BLaER1 treated with 17β-estradiol and CSF1 and Interleukin-3, amounts not matched to agents 10 nM and 100 nM (cell line): Measurements from ENCODE around the gene ADARB2.
A peak's percentile ranks its signal among the peaks of the same experiment; 100 is the strongest.

Source experiments
- H3K27ac ChIP-seq, 11 experiments: shearing (Covaris generic); formaldehyde crosslinking; 2 replicates each; pipeline ENCODE4 v1.8.1; 2022
- H3K27me3 ChIP-seq, 11 experiments: shearing (Covaris generic); formaldehyde crosslinking; 2 replicates each; pipeline ENCODE4 v1.8.1; 2022
- H3K36me3 ChIP-seq, 11 experiments: shearing (Covaris generic); formaldehyde crosslinking; 2 replicates each; pipeline ENCODE4 v1.8.1; 2022
- H3K4me1 ChIP-seq, 10 experiments: shearing (Covaris generic); formaldehyde crosslinking; 2 replicates each; pipeline ENCODE4 v1.8.1; 2022
- H3K4me2 ChIP-seq, 11 experiments: shearing (Covaris generic); formaldehyde crosslinking; 2 replicates each; pipeline ENCODE4 v1.8.1; 2022
- H3K4me3 ChIP-seq, 10 experiments: shearing (Covaris generic); formaldehyde crosslinking; 2 replicates each; pipeline ENCODE4 v1.8.1; 2022
- H3K9ac ChIP-seq, 11 experiments: shearing (Covaris generic); formaldehyde crosslinking; 2 replicates each; pipeline ENCODE4 v1.8.1; 2022
- H3K9me3 ChIP-seq, 11 experiments: shearing (Covaris generic); formaldehyde crosslinking; replicated peaks in 1 of 11; 2 replicates each; pipeline ENCODE4 v1.8.1; 2022
- H4K20me1 ChIP-seq, 11 experiments: shearing (Covaris generic); formaldehyde crosslinking; 2 replicates each; pipeline ENCODE4 v1.8.1; 2022
- Cebpa-rat ChIP-seq, 11 experiments: shearing (Covaris generic); IDR thresholded peaks; 2 replicates each; pipeline ENCODE4 v1.8.1; 2022

Gene ADARB2

DNA sequence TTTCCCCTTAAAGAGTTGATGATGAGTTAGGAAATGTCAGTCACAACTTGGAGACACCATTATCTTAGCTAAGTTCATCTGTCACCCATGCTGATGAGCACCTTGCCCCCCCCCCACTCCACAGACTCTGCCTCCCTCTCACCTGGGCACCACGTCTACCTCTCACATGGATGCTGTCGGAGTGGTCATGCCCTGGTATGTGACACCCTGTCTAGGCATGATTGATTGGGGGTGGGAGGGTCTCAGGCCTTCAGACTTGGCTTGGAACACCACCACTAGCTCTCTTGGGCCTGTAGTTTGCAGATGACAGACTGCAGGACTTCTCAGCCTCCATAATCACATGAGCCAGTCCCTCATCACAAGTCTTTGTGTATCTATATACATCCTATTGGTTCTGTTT lies 603.2 kb downstream of the ADARB2 start:
- peak overlapping the region in 1 of 11 experiments; percentile 15; a peak in 1 of 22 replicates for H3K4me2 ChIP-seq
- H3K27ac ChIP-seq, result no peak overlapping the region
- no peak for TF ChIP-seq Cebpa-rat (IDR thresholded peaks at IDR 0.05)
- no peaks in the 10 kb centered on the region for H3K27me3 ChIP-seq
- no peak overlapping the region for H3K9ac ChIP-seq
- H3K36me3 ChIP-seq, result peaks cover 26 to 46% (median 36%) of the 10 kb centered on the region in 11 experiments
- peaks cover 0 to 26% (median 4%) of the 10 kb centered on the region in 11 experiments; a peak in 9 of 22 replicates for H4K20me1 ChIP-seq
- H3K4me3 ChIP-seq, result no peak overlapping the region
- peaks cover 11 to 22% (median 16%) of the 10 kb centered on the region in 11 experiments for H3K9me3 ChIP-seq
- H3K4me1 ChIP-seq, result peaks cover 10 to 59% (median 25%) of the 10 kb centered on the region in 10 experiments; a peak in 19 of 20 replicates

DNA sequence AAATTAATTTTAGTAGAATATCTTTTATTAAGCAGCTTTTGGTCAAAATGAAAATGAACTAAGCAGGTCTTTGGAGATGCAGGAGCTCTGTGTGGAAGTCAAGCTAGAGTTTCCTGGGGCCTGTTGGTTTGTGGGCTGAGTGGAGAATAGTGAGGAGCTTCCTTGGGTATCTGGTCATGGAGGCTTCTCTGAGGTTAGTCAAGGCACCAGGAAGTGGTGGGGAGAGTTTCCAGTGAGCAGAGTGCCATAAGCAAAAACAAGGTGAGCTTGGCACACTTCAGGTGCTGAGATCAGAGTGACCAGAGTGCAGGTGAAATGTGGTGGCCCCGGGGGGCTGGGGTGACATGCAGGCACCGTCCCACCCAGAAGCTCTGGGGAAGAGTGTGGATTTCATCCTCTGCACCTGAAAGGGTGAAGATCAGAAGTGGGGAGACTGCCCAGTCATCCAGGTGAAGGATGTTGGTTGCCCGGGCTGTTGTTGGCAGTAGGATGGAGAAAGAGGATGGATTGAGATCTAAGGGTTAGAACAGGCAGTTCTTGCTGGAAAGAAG lies 603.8 kb downstream of the ADARB2 start:
- Histone ChIP-seq H3K4me1 (peaks cover 10 to 59% (median 25%) of the 10 kb centered on the region in 10 experiments; a peak in 19 of 20 replicates), H3K9me3 (peaks cover 5 to 20% (median 10%) of the 10 kb centered on the region in 11 experiments)

DNA sequence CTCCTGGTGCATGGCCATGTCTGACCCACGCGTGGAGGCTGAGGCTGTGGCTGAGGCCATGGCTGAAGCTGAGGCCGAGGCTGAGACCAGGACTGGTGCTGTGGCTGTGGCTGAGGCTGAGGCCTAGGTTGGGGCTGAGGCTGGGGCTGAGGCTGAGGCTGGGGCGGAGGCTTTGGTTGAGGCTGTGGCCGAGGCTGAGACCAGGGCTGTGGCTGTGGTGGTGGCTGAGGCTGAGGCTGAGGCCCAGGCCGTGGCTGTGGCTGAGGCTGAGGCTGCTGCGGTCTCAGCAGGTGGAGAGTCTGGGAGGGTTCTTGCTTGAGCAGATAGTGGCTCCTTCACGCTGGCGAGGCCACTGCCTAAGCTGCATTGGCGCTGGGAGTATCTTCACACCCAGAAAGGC lies 604.7 kb downstream of the ADARB2 start:
- H3K9ac ChIP-seq, result no peak overlapping the region
- peak overlapping the region in 1 of 11 experiments; percentile 20; a peak in 1 of 22 replicates for H3K4me2 ChIP-seq
- peaks cover 42 to 61% (median 50%) of the 10 kb centered on the region in 11 experiments for H3K36me3 ChIP-seq
- H3K27me3 ChIP-seq, result no peaks in the 10 kb centered on the region
- no peak overlapping the region for H3K27ac ChIP-seq
- peaks cover 10 to 54% (median 22%) of the 10 kb centered on the region in 10 experiments; a peak in 19 of 20 replicates for H3K4me1 ChIP-seq
- H3K4me3 ChIP-seq, result no peak overlapping the region
- peaks cover 0 to 15% (median 2%) of the 10 kb centered on the region in 11 experiments; a peak in 6 of 22 replicates for H3K9me3 ChIP-seq
- TF ChIP-seq Cebpa-rat (IDR thresholded peaks at IDR 0.05), result no peak
- H4K20me1 ChIP-seq, result peaks cover 3 to 41% (median 13%) of the 10 kb centered on the region in 11 experiments; a peak in 18 of 22 replicates

More for the DNA sequence above, 603.8 kb downstream of the ADARB2 start:
- Histone ChIP-seq H3K27me3 (no peaks in the 10 kb centered on the region), H4K20me1 (peaks cover 0 to 31% (median 7%) of the 10 kb centered on the region in 11 experiments; a peak in 9 of 22 replicates), H3K4me2 (peak overlapping the region in 3 of 11 experiments; percentile 8 to 20 (median 15); a peak in 2 of 22 replicates), H3K4me3 (no peak overlapping the region), H3K36me3 (peaks cover 32 to 51% (median 42%) of the 10 kb centered on the region in 11 experiments), H3K9ac (no peak overlapping the region), H3K27ac (no peak overlapping the region)
- no peak for TF ChIP-seq Cebpa-rat (IDR thresholded peaks at IDR 0.05)

DNA sequence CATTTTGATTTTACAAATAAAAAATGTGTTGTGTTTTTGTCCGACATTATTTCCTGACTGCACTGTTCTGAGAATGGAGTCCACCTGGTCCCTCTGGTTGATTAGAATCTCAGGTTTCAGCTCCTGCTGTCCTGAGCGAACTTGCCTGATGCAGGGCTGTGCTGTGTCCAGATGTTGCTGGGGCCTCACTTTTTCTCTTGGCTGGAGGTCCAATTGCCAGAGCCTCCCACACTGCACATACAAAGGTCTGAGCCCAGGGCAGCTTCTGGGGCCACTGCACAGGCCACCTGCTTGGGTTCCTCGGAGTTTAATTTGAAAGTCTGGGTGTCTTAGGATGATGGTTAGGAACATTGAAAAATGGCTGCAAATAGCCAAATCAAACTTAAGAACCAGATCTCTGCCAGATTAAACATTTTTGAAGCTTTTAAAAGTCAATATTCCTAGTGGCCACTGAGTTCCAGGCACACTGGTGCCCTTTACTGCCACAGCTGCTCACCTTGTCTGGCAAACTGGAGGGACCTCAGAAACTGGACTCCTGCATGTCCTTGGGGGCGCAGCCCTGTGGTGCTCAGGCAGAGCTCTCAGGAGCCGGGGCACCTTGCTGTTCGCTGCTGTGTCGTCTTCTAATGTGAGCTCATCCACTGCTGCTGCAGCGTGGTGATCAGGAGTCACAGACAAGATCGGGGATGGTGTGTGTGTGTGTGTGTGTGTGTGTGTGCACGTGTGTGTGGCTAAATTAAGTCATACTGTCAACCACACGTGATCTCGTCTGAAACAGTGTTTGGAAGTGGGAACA lies 606.1 kb downstream of the ADARB2 start:
- Histone ChIP-seq H3K27ac (no peak overlapping the region), H3K36me3 (peaks cover 53 to 75% (median 64%) of the 10 kb centered on the region in 11 experiments), H3K9ac (no peak overlapping the region), H3K27me3 (no peaks in the 10 kb centered on the region), H3K4me3 (no peak overlapping the region), H3K9me3 (peaks cover 0 to 15% (median 0%) of the 10 kb centered on the region in 11 experiments; a peak in 4 of 22 replicates), H4K20me1 (peaks cover 12 to 54% (median 26%) of the 10 kb centered on the region in 11 experiments; a peak in 18 of 22 replicates), H3K4me1 (peaks cover 0 to 54% (median 14%) of the 10 kb centered on the region in 10 experiments; a peak in 16 of 20 replicates), H3K4me2 (no peak overlapping the region)
- TF ChIP-seq Cebpa-rat (IDR thresholded peaks at IDR 0.05), result no peak

DNA sequence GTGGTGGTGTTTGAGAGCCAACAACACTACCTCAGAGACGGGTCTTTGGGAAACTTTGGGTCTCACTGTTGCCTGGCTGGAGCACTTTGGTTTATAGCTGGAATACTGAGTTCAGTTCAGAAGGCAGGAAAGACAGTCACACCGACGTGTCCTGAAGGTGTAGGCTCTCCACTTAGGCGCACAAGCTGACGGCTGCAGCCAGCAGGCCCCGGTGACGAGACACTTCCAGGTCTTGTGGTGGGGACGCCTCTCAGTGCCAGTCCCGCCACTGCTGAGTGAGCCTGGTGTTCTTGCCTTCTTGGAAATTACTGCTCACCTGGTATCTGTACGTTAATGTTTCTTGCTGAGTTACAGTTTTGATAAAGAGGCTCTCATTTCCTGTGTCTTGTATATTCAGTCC lies 607.1 kb downstream of the ADARB2 start:
- H3K4me2 ChIP-seq, result no peak overlapping the region
- H3K4me1 ChIP-seq, result peaks cover 6 to 54% (median 18%) of the 10 kb centered on the region in 10 experiments; a peak in 17 of 20 replicates
- H3K4me3 ChIP-seq, result no peak overlapping the region
- no peak overlapping the region for H3K9ac ChIP-seq
- H3K27me3 ChIP-seq, result no peaks in the 10 kb centered on the region
- H3K9me3 ChIP-seq, result peaks cover 0 to 15% (median 0%) of the 10 kb centered on the region in 11 experiments; a peak in 4 of 22 replicates
- H4K20me1 ChIP-seq, result peaks cover 20 to 64% (median 36%) of the 10 kb centered on the region in 11 experiments; a peak in 19 of 22 replicates
- H3K27ac ChIP-seq, result no peak overlapping the region
- H3K36me3 ChIP-seq, result peaks cover 60 to 83% (median 72%) of the 10 kb centered on the region in 11 experiments
- TF ChIP-seq Cebpa-rat (IDR thresholded peaks at IDR 0.05), result no peak

DNA sequence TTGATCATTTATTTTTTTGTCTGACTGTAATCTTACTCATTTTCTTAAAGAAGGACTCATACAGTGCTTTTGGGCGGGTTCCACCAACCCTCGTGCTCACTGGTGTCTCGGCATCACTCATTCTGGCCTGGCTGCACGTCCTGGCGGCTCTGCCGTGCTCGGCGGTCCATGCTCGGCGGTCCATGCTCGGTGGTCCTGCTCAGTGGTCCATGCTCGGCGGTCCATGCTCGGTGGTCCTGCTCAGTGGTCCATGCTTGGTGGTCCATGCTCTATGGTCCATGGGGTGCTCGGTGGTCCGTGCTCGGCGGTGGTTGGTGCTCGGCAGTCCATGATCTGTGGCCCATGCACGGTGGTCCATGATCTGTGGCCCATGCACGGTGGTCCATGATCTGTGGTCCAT lies 608.7 kb downstream of the ADARB2 start:
- Histone ChIP-seq H3K4me3 (no peak overlapping the region), H3K27me3 (no peaks in the 10 kb centered on the region), H3K4me2 (no peak overlapping the region), H4K20me1 (peaks cover 33 to 80% (median 51%) of the 10 kb centered on the region in 11 experiments; a peak in 20 of 22 replicates), H3K4me1 (peaks cover 6 to 59% (median 25%) of the 10 kb centered on the region in 10 experiments; a peak in 17 of 20 replicates), H3K27ac (no peak overlapping the region), H3K9ac (no peak overlapping the region), H3K9me3 (peaks cover 0 to 10% (median 0%) of the 10 kb centered on the region in 11 experiments; a peak in 4 of 22 replicates), H3K36me3 (peaks cover 75 to 96% (median 87%) of the 10 kb centered on the region in 11 experiments)
- no peak for TF ChIP-seq Cebpa-rat (IDR thresholded peaks at IDR 0.05)

DNA sequence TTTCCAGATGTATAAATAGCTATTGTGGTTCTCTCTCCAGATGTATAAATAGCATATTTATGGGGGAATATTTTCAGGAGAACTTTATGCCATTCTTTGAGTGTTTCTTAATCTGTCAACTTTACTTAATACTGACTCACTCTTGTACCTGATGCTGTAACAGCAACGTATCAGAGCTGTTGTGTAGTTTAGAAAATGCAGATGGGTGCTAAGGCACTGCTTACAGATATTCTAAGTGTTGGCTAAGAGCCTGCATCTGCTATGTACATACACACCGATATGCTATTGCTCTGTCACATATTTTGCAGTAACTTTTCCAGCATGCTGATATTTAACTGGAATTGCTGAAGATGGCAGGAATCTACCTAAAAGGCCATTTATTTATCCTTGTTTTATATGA lies 609.2 kb downstream of the ADARB2 start:
- Histone ChIP-seq H4K20me1 (peaks cover 39 to 85% (median 57%) of the 10 kb centered on the region in 11 experiments; a peak in 20 of 22 replicates), H3K4me3 (no peak overlapping the region), H3K4me1 (peaks cover 11 to 59% (median 30%) of the 10 kb centered on the region in 10 experiments), H3K27ac (no peak overlapping the region), H3K9me3 (peaks cover 0 to 7% (median 0%) of the 10 kb centered on the region in 11 experiments; a peak in 3 of 22 replicates), H3K4me2 (peak overlapping the region in 2 of 11 experiments; percentile 2 to 5; a peak in 1 of 22 replicates), H3K9ac (no peak overlapping the region), H3K36me3 (peaks cover 80 to 96% (median 91%) of the 10 kb centered on the region in 11 experiments), H3K27me3 (no peaks in the 10 kb centered on the region)
- no peak for TF ChIP-seq Cebpa-rat (IDR thresholded peaks at IDR 0.05)

DNA sequence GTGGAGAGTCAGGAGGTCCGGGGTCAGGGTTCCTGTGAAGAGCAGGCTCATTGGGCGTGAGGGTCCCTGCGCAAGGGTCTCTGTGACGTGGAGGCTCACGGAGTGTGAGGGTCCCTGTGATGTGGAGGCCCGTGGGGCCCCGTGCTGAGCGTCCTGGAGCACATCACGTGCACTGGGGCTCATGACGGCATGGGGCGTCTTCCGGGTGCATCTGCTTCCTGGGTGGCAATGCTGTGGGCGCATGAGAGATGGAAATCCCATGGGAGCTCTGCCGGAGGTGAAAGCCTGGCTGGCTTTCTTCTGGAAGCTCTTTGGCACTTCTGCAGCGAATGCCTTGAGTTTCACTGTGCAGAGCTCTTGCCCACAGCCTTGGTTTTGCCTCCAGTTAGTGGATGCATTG lies 609.7 kb downstream of the ADARB2 start:
- Histone ChIP-seq H3K36me3 (peaks cover 85 to 98% (median 95%) of the 10 kb centered on the region in 11 experiments), H3K27ac (no peak overlapping the region)

More for the DNA sequence above, 609.7 kb downstream of the ADARB2 start:
- H4K20me1 ChIP-seq, result peaks cover 42 to 90% (median 62%) of the 10 kb centered on the region in 11 experiments; a peak in 21 of 22 replicates
- no peak overlapping the region for H3K9ac ChIP-seq
- H3K4me2 ChIP-seq, result peak overlapping the region in 4 of 11 experiments; percentile 2 to 79 (median 8); a peak in 4 of 22 replicates
- H3K27me3 ChIP-seq, result no peaks in the 10 kb centered on the region
- H3K4me3 ChIP-seq, result no peak overlapping the region
- H3K4me1 ChIP-seq, result peaks cover 16 to 59% (median 35%) of the 10 kb centered on the region in 10 experiments
- H3K9me3 ChIP-seq, result peaks cover 0 to 7% (median 0%) of the 10 kb centered on the region in 11 experiments; a peak in 3 of 22 replicates
- no peak for TF ChIP-seq Cebpa-rat (IDR thresholded peaks at IDR 0.05)
